Fibroblast of skin of right quadriceps (primary cell): ENCODE results near the gene ENTPD7.
"Not testable (repeated sequence)": the region's sequence is repeated elsewhere in the genome, so short reads cannot be mapped to it uniquely, and the experiment has no call there.

Source experiments
- DNase-seq: peaks from one replicate; pipeline ENCODE4 v3.0.0-alpha.2; 2013

Gene ENTPD7, protein sequence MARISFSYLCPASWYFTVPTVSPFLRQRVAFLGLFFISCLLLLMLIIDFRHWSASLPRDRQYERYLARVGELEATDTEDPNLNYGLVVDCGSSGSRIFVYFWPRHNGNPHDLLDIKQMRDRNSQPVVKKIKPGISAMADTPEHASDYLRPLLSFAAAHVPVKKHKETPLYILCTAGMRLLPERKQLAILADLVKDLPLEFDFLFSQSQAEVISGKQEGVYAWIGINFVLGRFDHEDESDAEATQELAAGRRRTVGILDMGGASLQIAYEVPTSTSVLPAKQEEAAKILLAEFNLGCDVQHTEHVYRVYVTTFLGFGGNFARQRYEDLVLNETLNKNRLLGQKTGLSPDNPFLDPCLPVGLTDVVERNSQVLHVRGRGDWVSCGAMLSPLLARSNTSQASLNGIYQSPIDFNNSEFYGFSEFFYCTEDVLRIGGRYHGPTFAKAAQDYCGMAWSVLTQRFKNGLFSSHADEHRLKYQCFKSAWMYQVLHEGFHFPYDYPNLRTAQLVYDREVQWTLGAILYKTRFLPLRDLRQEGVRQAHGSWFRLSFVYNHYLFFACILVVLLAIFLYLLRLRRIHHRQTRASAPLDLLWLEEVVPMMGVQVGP

DNA sequence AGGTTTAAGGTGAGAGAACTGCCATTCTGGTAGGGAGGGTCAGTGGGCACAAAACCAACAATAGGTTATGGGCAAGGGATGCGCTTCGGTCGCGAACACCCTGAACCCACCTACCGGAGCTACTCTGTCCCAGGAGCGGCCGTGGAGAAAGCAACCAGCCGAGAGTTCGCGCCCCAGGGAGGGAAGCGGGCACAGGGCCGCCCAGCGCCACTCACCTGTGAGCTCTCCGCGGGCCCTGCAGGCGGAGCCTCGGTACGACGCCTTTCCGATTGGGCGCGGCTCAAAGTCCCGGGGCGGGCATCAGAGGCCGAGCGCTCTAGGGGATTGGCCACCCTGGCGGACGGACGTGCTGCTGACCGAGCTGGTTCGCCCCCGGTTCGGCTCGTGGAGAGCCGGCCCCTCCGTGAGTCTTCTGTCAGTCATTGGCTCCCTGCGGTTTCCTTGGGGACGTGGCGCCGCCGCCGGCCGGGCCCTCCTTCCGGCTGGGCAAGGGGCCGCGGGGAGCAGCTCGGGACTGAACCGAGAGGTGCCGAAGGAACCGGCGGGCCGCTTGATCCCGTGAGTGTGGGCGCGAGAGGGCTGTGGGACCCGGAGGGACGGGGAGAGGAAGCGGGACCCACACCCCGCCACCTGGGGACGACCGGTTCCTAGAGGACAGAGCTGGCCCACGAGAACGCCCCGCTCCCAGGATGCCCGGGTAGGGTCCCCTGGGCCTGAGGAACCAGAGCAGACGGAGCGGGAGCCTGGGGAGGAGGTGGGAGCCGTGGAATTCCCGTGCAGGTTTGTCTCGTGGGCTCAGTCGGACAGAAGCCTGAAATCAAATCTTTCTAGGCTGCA, at the start of gene ENTPD7:
TSS of gene ENTPD7 (plus strand) at position 479 of the 837 bp plus-strand sequence. CDS start 448 bp downstream, outside the sequence.
- peak; percentile 95 for DNase-seq

DNA sequence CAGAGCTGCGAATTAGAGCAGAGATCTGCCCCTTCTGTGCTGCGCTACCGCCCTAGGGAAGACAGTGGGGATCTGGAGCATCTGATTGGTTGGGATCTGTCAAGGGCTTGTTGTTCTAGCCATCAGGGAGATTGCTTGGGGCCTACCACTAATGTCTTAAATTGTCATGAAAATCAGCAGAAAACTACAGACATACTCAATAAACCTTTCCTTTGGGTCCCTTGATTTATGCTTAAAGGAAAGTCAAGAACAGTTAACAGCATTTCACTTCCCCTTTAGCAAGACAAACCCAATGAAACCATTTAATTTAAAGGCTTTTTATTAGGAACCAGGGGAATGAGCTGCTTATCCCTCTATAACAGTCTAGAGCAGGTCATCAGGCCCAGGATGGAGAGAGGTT, 49.1 kb upstream of the ENTPD7 start:
- no peak for DNase-seq

DNA sequence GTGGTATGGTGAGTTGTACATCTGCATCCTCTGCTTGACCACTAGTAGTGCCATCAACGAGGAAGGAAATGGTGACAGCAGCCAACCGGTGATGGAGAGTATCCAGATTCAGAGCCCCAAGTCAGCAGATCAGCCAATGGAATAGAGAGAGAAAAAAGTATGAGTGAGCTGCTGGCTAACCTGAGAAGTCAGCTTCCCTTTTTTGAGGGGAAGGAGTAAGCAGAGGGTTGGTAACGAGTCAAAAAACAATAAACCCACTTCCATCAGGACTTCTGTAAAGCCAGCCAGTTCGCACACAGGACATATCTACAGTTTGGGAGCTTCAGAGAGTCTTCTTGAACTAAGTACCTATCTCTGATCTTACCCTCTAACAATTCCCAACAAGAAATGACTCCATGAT, 48.0 kb upstream of the ENTPD7 start:
- no peak for DNase-seq

DNA sequence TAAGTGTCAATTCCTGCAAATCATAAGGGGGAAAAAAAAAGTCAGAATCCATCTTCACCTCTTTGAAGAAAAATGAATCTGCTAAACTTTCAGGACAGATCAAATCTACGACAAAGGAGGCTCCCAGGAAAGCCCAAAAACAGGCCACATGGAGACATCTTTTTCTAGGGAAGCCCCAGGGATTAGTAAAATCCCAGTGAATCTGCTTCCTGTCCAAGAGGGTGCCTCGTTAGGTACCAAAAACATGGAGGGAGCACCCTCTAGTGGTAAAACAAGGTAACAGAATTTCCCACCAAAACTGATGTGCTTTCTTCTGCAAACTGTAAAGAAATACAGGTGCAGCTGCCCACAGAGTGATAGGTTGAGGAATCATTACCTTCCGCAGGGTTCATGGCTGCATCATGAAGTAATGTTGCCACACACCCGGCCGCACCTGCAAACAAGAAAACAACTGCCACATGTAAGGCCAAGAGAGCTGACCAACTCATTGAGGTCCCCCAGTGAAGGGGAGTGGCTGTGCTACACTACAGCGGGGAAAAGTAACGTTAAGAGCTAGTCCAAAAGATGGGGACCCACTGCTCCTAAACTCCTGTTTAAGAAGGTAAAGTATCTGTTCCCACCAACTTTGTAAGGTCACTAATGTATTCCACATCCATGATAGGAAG, 47.0 kb upstream of the ENTPD7 start:
- DNase-seq, result peak; percentile 56

DNA sequence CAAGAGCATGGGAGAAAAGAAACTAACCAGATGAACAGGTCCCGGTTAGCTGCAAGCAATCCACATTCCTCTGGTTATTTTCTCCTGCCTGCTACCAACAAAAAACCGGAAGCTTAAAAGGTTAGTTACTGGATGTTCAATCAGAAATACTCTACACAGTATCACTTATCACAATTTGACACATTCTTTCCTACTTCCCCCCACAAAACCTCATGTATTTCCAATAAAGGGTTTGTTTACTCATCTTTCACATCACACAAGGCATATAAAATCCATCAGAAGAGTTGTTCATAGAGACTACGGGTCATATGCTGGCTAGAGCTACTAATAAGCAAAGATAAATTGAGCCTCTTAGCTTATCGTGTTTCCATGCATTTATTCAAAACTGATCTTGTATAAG, 43.9 kb upstream of the ENTPD7 start:
- no peak for DNase-seq

DNA sequence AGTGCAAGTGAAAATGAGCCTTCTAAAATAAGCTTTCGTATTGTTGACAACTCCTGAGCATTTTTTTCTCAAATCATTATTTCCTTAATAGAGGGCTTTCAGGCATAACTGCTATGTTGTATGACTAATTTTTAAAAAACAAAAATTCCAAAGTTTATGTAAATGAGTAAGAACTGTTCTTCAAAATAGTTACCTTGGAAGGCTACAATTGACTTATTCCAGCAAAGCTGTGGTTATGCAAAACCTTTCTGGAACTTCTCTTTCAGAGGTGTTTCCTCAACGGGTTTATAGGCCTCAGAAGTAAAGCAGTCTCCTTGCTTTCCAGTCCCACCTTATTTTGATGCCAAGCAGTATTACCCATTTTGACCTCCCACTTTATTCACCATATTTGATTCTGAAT, 41.6 kb upstream of the ENTPD7 start:
- DNase-seq, result no peak

DNA sequence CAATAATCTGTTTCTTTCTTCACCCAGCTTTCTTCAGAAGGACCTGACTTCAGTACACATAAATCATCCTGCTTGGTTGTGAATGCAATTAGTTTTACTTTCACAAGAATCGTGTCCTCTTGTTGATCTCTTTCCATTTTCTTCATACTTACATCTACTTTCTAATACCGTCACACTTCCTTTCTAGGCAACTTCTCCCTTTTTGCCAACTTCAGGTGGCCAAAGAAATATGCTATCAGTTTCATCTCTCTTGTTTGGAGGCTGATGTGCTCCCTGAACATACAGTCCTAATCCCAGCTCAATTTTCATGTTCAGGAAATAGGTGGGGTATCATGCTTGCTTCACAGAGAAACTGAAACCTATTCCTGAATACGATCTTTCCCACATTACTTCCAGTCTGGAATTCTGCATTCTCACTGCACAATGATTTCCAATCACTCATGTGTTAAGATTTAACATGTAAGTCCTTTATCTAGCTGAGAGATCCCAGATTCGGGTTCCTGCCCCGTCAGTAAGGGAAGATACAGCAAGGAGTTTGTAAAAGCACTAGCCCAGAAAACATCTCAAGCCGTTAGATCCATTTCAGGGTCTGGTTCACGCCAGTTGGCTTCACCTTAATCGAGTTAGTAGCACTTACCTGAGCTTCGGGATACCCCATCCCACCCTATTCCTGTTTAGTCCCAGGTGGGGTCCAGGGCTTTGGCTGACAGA, 40.1 kb upstream of the ENTPD7 start:
- DNase-seq, result peak; percentile 12

DNA sequence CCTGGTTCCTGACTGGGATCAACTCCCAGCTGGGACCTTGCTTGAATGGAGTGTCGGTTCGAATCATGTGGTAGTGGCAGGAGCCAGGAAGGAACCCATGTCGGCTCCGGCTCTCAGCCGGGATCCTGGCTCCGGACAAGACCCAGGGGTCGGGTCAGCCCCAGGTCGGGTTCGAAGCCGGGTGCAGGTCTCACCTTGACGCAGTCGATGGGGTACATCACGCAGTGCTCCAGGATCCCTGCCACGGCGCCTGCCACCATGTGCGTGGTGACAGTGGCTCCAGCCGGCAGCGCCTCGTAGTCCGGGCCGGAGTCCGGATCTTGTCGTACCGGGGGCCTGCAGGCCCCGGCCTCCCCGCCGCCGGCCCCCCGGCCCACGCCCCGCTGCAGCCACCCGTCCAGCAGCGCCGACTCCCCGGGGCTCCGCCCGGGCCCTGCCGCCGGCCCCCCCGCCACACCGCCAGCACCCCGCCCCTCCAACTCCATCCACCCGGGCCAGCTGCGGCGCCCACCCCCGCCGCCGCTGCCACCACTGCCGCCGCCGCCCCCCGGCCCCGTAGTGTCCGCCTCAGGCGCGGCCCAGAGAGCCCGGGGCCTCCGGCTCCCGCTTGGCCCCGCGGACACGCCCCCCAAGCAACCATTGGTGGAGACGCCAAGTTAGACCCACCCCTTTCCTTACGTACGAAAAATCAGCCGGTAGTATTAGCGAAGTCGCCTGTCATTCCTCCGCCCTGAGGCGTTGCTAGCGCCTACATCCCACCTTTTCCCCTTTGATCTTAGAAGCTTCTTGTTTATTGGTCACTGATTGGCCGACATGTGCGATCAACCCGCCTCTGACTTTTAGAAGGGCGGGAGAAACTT, 39.2 kb upstream of the ENTPD7 start, which contains the start of gene SLC25A28:
TSS of gene SLC25A28 (minus strand) at position 589 of the 860 bp plus-strand sequence. CDS start at position 485, 104 bp downstream.
- DNase-seq, result peak; percentile 100

DNA sequence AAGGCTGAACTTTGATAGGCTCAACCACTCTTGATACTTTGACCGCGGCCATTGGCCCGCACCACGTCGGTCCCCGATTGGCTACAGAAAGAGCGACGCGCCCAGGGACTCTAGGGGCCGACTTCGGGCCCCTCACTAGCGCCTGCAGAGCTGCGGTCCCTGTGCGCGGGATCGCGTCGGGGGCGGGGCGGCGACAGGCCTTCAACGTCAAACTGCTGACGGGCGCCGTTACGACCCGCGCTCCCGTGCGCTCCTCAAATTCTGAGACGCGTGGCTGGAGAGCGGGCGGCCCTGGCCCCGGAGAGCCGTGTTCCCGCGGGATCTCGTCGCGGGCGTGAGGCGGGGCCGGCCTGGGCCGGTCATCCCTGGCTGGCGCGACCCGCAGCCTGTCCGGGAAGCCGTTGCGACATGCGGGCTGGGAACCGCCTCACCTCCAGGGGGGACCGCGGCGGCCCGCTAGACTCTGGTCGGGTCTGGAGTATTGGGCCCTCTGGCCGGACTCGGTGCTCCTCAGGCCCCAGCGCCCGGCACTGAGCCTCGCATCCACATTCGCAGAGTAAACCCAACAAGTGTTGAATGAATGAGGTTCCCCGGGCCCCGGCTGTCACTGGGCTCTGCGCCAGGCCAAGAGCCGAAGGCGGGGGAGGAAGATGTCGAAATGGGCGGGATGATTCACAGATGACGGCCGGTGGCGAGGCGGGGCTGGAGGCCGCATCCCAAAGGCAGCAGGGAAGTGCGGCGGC, 38.4 kb upstream of the ENTPD7 start:
- peak; percentile 96 for DNase-seq

DNA sequence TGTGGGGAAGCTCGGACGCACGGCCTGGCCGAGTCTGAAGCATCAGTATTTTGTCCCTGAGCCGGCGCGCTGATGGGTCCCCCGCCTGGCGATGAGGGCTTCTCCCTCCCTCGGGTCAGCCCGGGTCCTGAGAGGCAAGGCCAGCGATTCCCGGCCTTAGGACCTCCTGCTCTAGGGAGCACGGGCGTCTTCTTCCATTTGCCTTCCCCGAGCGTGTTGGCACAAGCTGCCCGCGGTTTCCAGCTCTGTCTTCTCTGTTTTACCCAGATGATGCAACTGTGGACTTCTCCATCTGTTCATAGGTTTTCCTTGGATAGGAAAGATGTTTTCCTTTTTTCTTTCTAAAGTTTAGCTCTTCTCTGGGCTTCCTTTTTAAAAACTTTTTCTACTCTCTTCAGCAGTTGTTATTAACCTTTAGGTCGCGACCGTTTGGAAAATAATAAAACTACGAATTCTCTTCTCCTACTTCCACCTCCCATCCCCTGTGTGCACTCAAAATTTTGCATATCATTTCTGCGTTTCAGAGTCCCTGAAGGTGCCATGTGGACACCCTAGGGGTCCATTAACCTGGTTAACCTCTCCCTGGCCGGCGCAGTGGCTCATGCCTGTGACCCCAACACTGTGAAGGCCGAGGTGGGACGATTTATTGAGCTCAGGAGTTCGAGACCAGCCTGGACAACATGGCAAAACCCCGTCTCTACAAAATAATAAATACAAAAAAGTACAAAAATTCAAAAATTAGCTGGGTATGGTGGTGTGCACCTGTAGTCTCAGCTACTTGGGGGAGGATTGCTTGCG, 37.7 kb upstream of the ENTPD7 start:
- DNase-seq, result no peak

DNA sequence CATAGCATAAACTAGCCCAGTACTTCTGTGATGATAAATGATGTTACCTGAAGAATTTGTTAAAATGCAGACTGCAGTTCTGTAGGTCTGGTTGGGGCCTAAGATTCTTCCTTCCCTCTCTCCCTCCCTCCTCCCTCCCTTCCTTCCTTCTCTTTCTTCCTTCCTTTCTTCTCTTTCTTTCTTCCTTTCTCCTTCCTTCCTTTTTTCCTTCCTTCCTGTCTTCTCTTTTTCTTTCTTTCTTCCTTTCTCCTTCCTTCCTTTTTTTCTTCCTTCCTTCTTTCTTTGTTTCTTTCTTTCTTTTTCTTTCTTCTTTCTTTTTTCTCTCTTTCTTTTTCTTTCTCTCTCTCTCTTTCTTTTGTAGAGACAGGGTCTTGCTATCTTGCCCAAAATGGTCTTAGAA, 35.4 kb upstream of the ENTPD7 start:
- no peak for DNase-seq

DNA sequence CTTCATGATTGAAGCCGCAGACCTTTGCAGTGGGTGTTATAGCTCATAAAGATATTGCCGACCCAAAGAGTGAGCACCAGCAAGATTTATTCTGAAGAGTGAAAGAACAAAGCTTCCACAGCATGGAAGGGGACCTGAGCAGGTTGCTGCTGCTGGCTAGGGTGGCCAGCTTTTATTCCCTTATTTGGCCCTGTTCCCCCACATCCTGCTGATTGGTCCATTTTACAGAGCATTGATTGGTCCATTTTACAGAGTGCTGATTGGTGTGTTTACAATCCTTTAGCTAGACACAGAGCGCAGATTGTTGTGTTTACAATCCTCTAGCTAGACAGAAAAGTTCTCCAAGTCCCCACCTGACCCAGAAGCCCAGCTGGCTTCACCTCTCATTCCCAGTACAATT, 34.2 kb upstream of the ENTPD7 start:
- DNase-seq, result not testable (repeated sequence)

DNA sequence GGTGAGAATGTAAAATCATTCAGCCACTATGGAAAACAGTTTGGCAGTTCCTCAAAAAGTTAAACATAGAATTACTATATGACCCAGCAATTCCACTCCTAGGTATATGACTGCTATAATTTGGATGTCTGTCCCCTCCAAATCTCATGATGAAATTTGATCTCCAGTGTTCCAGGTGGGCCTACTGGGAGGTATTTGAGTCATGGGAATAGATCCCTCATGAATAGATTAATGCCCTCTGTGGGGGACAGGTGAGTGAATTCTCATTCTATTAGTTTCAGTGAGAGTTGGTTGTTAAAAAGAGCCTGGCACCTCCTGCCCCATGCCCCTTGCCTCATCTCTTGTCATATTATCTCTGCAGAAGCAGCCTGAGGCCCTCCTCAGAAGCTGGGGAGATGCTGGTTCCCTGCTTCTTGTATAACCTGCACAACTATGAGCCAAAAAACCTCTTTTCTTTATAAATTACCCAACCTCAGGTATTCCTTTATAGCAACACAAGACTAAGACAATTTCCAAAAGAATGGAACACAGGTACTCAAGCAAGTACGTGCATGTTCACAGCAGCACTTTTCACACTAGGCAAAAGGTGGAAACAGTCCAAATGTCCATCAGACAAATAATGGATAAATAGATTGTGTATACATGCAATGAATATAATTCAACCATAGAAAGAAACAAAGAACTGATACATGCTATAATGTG, 30.2 kb upstream of the ENTPD7 start:
- no peak for DNase-seq

DNA sequence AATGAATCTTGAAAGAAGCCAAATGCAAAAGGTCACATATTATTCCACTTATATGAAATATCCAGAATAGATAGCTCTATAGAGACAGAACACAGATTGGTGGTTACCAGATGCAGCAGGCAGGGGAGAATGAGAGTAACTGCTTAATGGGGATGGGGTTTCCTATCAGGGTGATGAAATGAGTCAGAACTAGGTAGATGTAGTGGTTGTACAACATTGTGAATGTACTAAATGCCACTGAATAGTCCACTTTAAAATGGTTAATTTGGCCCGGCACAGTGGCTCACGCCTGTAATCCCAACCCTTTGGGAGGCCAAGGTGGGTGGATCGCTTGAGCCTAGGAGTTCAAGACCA, 29.7 kb upstream of the ENTPD7 start:
- no peak for DNase-seq

DNA sequence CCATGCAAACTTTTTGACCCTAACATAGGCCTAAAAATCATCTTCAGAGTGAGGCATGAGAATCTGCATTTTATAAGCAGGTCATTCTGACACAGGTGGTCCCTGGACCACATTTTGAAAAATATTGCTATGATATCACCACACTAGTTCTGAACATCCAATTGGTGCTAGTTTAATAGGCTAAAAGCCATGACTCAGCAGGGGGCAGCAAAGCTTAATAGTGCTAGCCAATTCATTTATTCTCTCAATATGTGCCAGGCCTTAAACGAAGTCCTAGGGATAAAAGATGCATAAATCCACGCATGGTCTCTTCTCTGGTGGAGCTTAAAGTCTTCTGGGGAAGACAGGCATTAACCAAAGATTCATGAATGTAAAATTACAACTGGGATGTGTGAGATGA, 28.9 kb upstream of the ENTPD7 start:
- DNase-seq, result peak; percentile 52

DNA sequence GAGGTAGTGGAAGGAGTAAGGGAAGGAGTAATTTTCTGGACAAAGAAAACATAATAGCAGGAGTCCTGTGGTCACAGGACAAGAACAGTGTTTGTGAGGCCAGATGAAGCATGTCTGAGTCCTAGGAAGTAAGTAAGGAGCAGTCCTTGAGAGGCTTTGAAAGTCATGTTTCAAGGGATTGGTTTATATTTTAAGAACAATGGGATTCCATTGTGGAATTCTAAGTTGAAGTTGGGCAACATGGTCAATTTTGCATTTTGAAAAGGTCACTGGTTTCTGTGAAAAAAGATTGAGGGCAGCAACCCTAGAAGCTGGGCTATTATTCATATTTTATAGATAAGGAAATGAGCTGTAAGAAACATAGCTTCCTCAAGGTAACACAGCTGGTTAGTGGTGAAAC, 28.3 kb upstream of the ENTPD7 start:
- DNase-seq, result no peak

DNA sequence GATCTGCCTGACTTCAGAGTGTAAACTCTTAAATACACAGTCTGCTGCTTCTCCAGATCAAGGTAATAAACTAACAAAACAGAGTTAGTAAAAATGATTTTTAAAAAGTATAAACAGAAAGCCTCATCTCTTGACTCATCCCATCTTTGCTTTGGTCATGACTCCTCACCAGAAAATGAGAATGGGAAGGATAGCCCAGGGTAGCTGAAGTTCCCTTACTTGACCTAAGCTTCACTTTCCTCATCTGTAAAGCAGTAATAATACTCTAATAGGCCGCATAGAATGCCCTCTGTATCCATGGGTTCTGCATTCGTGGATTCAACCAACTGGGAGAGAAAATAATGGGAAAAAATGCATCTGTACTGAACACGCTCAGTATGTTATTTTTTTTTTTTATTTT, 27.8 kb upstream of the ENTPD7 start:
- DNase-seq, result no peak

DNA sequence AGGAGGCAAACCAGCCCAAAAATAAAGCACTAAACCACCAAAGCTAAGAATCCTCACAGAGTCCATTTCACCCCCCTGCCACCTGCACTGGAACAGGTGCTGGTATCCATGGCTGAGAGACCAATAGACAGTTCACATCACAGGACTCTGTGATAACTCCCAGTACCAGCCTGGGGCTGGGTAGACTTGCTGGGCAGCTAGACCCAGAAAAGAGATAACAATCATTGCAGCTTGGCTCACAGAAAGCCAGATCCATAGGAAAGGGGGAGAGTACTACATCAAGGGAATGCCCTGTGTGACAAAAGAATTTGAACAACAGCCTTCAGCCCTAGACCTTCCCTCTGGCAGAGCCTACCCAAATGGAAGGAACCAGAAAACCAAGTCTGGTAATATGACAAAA, 25.5 kb upstream of the ENTPD7 start:
- no peak for DNase-seq

DNA sequence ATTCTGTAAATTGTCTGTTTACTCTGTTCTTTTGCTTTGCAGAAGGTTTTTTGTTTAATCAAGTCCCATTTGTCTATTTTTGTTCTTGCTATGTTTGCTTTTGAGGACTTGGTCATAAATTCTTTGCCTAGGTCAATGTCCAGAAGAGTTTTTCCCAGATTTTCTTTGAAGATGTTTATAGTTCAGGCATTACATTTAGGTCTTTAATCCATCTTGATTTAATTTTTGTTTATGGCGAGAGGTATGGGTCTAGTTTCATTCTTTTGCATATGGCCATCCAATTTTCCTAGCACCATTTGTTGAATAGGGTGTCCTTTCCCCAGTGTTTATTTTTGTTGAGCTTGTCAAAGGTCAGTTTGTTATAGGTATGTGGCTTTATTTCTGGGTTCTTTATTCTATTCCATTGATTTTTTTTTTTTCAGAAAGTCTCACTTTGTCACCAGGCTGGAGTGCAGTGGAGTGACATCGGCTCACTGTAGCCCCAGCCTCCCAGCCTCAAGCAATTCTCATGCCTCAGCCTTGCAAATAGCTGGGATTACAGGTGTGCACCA, 11.6 kb upstream of the ENTPD7 start:
- no peak for DNase-seq
